HCT116 (cell line): ENCODE results near the gene SOBP. TPM values are rescaled to one million over a fixed set of nuclear protein-coding genes. Genes with fewer than 3 reads are reported as not detected.

Experiments
- ATAC-seq: fragments of 200-7000 bp; cut with Tn5 transposase; 2 replicates; pipeline ENCODE4 v1.9.1; 2020; ENCODE audit warnings: mild to moderate bottlenecking, moderate library complexity
- BruUV-seq: library from RNA; stranded (reverse); fragments of 400-500 nt; replicated peaks from 2 replicates; lab custom pipeline; 2021; lab: Mats Ljungman, UMichigan
- CTCF ChIA-PET: fragments of 300-600 bp; sonication (Branson Sonifier 250); formaldehyde crosslinking; loops from one replicate; lab custom pipeline; 2021; ENCODE audit warnings: antibody characterized with exemption; lab: Charles Lee
- POLR2A ChIA-PET: fragments of 300-600, 350-600 bp; sonication (Branson Sonifier 250); formaldehyde crosslinking; loops from one replicate; lab custom pipeline; 2021; ENCODE audit warnings: antibody characterized with exemption; lab: Charles Lee
- RAD21 ChIA-PET, 2 experiments: fragments of 300-600 bp; sonication (Branson Sonifier 250); formaldehyde crosslinking; loops; one replicate each; lab custom pipeline; 2023; ENCODE audit warnings: low total read pairs in 2 of 2; ENCODE audit not compliant: uncharacterized antibody in 2 of 2, unreplicated experiment in 2 of 2, low non-redundant PET in 1 of 2; lab: Charles Lee
- DNase-seq: peaks from one replicate; pipeline ENCODE4 v3.0.0-alpha.2; 2010; ENCODE audit warnings: low read depth, low spot score
- H2AFZ ChIP-seq: fragments of 200-600 bp; shearing (Covaris generic), sonication (generic); 2 replicates; pipeline ENCODE4 v1.6.1; 2017; ENCODE audit warnings: low read depth, mixed run types, mixed read lengths, antibody characterized with exemption, low read length; ENCODE audit not compliant: poor library complexity, severe bottlenecking
- H3K27ac ChIP-seq: 2 replicates; pipeline ENCODE4 v1.5.1; 2012; ENCODE audit warnings: low read depth, low read length
- H3K27me3 ChIP-seq: fragments of 200-600 bp; sonication (generic); 2 replicates; pipeline ENCODE4 v1.6.1; 2016; ENCODE audit warnings: mixed run types, low read length, mixed read lengths; ENCODE audit not compliant: insufficient read depth
- H3K36me3 ChIP-seq, 2 experiments: fragments of 200-500 bp in 1 of 2; fragments of 200-600 bp in 1 of 2; sonication (Bioruptor generic) in 1 of 2; sonication (generic) in 1 of 2; 2 replicates each; pipeline versions ENCODE4 v1.5.1 to v1.6.1; 2014 to 2016; ENCODE audit warnings: low read length in 2 of 2, inconsistent platforms in 1 of 2, mixed read lengths in 1 of 2, mixed run types in 1 of 2; ENCODE audit not compliant: insufficient read depth in 2 of 2, control insufficient read depth in 1 of 2
- H3K4me1 ChIP-seq, 2 experiments: fragments of 200-600 bp in 1 of 2; sonication (generic) in 1 of 2; 2 replicates each; pipeline versions ENCODE4 v1.5.1 to v1.6.1; 2012 to 2017; ENCODE audit warnings: low read length in 2 of 2, inconsistent platforms in 1 of 2, mild to moderate bottlenecking in 1 of 2, mixed read lengths in 1 of 2, mixed run types in 1 of 2, moderate library complexity in 1 of 2; ENCODE audit not compliant: insufficient read depth in 2 of 2, control insufficient read depth in 1 of 2
- H3K4me2 ChIP-seq: fragments of 200-600 bp; sonication (generic); 2 replicates; pipeline ENCODE4 v1.6.1; 2017; ENCODE audit warnings: mixed run types, low read length, mixed read lengths
- H3K4me3 ChIP-seq, 2 experiments: fragments of 200-600 bp in 1 of 2; sonication (generic) in 1 of 2; replicated peaks in 1 of 2; 2 replicates each; pipeline ENCODE4 v1.5.1; 2011 to 2016; ENCODE audit warnings: low read length in 2 of 2, control low read depth in 1 of 2, low read depth in 1 of 2, mild to moderate bottlenecking in 1 of 2, mixed read lengths in 1 of 2, mixed run types in 1 of 2
- H3K79me2 ChIP-seq: fragments of 200-600 bp; sonication (generic); 2 replicates; pipeline ENCODE4 v1.6.1; 2017; ENCODE audit warnings: mild to moderate bottlenecking, mixed run types, low read length, moderate library complexity, mixed read lengths; ENCODE audit not compliant: insufficient read depth
- H3K9ac ChIP-seq: fragments of 200-600 bp; sonication (generic); 2 replicates; pipeline ENCODE4 v1.6.1; 2016; ENCODE audit warnings: low read length, mixed read lengths
- H3K9me2 ChIP-seq: fragments of 200-600 bp; sonication (generic), shearing (Covaris generic); 2 replicates; pipeline ENCODE4 v1.6.1; 2017; ENCODE audit warnings: mixed run types, mild to moderate bottlenecking, moderate library complexity; ENCODE audit not compliant: insufficient read depth
- H3K9me3 ChIP-seq, 2 experiments: fragments of 200-500 bp in 1 of 2; fragments of 200-600 bp in 1 of 2; sonication (Bioruptor generic) in 1 of 2; sonication (generic) in 1 of 2; 2 replicates each; pipeline ENCODE4 v1.6.1; 2014 to 2017; ENCODE audit warnings: low read length in 2 of 2, mixed read lengths in 2 of 2, inconsistent platforms in 1 of 2, low read depth in 1 of 2, mild to moderate bottlenecking in 1 of 2, mixed run types in 1 of 2, moderate library complexity in 1 of 2; ENCODE audit not compliant: control insufficient read depth in 1 of 2, insufficient read depth in 1 of 2
- H4K20me1 ChIP-seq: fragments of 200-600 bp; sonication (generic), shearing (Covaris generic); 2 replicates; pipeline ENCODE4 v1.6.1; 2017; ENCODE audit warnings: mixed run types, mild to moderate bottlenecking, moderate library complexity; ENCODE audit not compliant: insufficient read depth
- ATF3 ChIP-seq: IDR thresholded peaks from 2 replicates; pipeline ENCODE4 v1.6.1; 2012
- CBX3 ChIP-seq: IDR thresholded peaks from 2 replicates; pipeline ENCODE4 v1.6.1; 2012; ENCODE audit warnings: low read depth
- CEBPB ChIP-seq: IDR thresholded peaks from 2 replicates; pipeline ENCODE4 v1.6.1; 2012; ENCODE audit warnings: low read depth
- EGR1 ChIP-seq: IDR thresholded peaks from 2 replicates; pipeline ENCODE4 v1.6.1; 2012; ENCODE audit warnings: low read depth
- EZH2 ChIP-seq: fragments of 200-600 bp; sonication (generic); IDR thresholded peaks from 2 replicates; pipeline ENCODE4 v1.6.1; 2017; ENCODE audit warnings: antibody characterized with exemption, mixed run types
- EZH2phosphoT487 ChIP-seq: fragments of 200-600 bp; IDR thresholded peaks from 2 replicates; pipeline ENCODE4 v1.6.1; 2018; ENCODE audit warnings: antibody characterized with exemption, borderline replicate concordance
- FOSL1 ChIP-seq: IDR thresholded peaks from 2 replicates; pipeline ENCODE4 v1.6.1; 2012; ENCODE audit warnings: low read depth
- POLR2A ChIP-seq: IDR thresholded peaks from 2 replicates; pipeline ENCODE4 v1.7.0; 2011; ENCODE audit warnings: borderline replicate concordance; ENCODE audit not compliant: insufficient read depth, insufficient read length; ENCODE audit errors: extremely low read depth
- POLR2AphosphoS5 ChIP-seq: IDR thresholded peaks from 2 replicates; pipeline ENCODE4 v1.6.1; 2011; ENCODE audit warnings: mild to moderate bottlenecking, low read depth, low read length, moderate library complexity
- RAD21 ChIP-seq: IDR thresholded peaks from 2 replicates; pipeline ENCODE4 v1.6.1; 2012; ENCODE audit warnings: low read depth, mild to moderate bottlenecking
- SIN3A ChIP-seq: IDR thresholded peaks from 2 replicates; pipeline ENCODE4 v1.6.1; 2012; ENCODE audit warnings: low read depth
- SP1 ChIP-seq: IDR thresholded peaks from 2 replicates; pipeline ENCODE4 v1.6.1; 2012; ENCODE audit warnings: low read depth
- SRF ChIP-seq: IDR thresholded peaks from 2 replicates; pipeline ENCODE4 v1.6.1; 2012; ENCODE audit warnings: low read depth
- TCF7L2 ChIP-seq: IDR thresholded peaks from 2 replicates; pipeline ENCODE4 v1.7.0; 2011; ENCODE audit warnings: borderline replicate concordance, inconsistent platforms; ENCODE audit not compliant: insufficient read depth, insufficient read length; ENCODE audit errors: extremely low read depth
- YY1 ChIP-seq: IDR thresholded peaks from 2 replicates; pipeline ENCODE4 v1.6.1; 2011; ENCODE audit warnings: low read length, low read depth, moderate library complexity, mild to moderate bottlenecking; ENCODE audit not compliant: insufficient replicate concordance; ENCODE audit errors: extremely low read depth
- ZBTB33 ChIP-seq: IDR thresholded peaks from 2 replicates; pipeline ENCODE4 v1.6.1; 2011; ENCODE audit warnings: mild to moderate bottlenecking, low read length, moderate library complexity; ENCODE audit not compliant: insufficient replicate concordance; ENCODE audit errors: extremely low read depth
- ZNF274 ChIP-seq: fragments of 200-500 bp; sonication (Bioruptor generic); IDR thresholded peaks from 2 replicates; pipeline ENCODE4 v1.6.1; 2014; ENCODE audit warnings: mild to moderate bottlenecking, low read depth, low read length, inconsistent platforms
- intact Hi-C: fragments of 100-400 bp; cut with micrococcal nuclease; formaldehyde crosslinking; loops from 2 replicates; pipeline ENCODE4 v1.10.0; 2022
- total RNA-seq: library from RNA; stranded (reverse); gene quantifications from one replicate; pipeline ENCODE4 v1.2.1, GENCODE V29; 2021; ENCODE audit not compliant: unreplicated experiment
- TF ChIP-seq, protein P1 (sequence below), 3 experiments: fragments of 200-600 bp in 1 of 3; sonication (generic) in 1 of 3; IDR thresholded peaks in 2 of 3; conservative IDR thresholded peaks in 1 of 3; 2 replicates each; pipeline ENCODE4 v1.5.1; 2012 to 2017; ENCODE audit warnings: low read depth in 2 of 3, low read length in 2 of 3, antibody characterized with exemption in 1 of 3, borderline replicate concordance in 1 of 3, control low read depth in 1 of 3, mild to moderate bottlenecking in 1 of 3, mixed read lengths in 1 of 3, mixed run types in 1 of 3, moderate library complexity in 1 of 3; ENCODE audit not compliant: insufficient read depth in 1 of 3
- TF ChIP-seq, protein P2 (sequence below): IDR thresholded peaks from 2 replicates; pipeline ENCODE4 v1.6.1; 2012

The SOBP gene
- total RNA-seq, 1 experiment from 2014 or later, result 2.6 TPM

GRCh38 chr6:107613651-107614379, 123.9 kb downstream of the SOBP start:
- Histone ChIP-seq H3K27me3 (no peaks in the 10 kb centered on the region), H3K79me2 (no peaks in the 10 kb centered on the region), H3K9me2 (no peaks in the 10 kb centered on the region), H4K20me1 (no peaks in the 10 kb centered on the region), H3K4me3 (no peak overlapping the region), H3K9me3 (no peaks in the 10 kb centered on the region), H3K36me3 (no peaks in the 10 kb centered on the region), H2AFZ (no peak overlapping the region), H3K27ac (no peak overlapping the region), H3K4me2 (no peak overlapping the region), H3K9ac (no peak overlapping the region), H3K4me1 (no peaks in the 10 kb centered on the region)
- no peak for ATAC-seq
- RAD21 ChIA-PET, result no interaction called here
- no TSS peak for BruUV-seq
- intact Hi-C loops, result no loop called here
- POLR2A ChIA-PET, result no interaction called here
- DNase-seq, result no peak
- TF ChIP-seq EZH2phosphoT487 (no peak), EGR1 (no peak), CBX3 (no peak), YY1 (no peak), TCF7L2 (no peak), CEBPB (no peak), POLR2A (no peak), RAD21 (no peak), SIN3A (no peak), ATF3 (no peak), ZBTB33 (no peak), ZNF274 (no peak), FOSL1 (no peak), EZH2 (no peak), SRF (no peak), SP1 (no peak), POLR2AphosphoS5 (no peak)
- TF ChIP-seq, protein P1, sequence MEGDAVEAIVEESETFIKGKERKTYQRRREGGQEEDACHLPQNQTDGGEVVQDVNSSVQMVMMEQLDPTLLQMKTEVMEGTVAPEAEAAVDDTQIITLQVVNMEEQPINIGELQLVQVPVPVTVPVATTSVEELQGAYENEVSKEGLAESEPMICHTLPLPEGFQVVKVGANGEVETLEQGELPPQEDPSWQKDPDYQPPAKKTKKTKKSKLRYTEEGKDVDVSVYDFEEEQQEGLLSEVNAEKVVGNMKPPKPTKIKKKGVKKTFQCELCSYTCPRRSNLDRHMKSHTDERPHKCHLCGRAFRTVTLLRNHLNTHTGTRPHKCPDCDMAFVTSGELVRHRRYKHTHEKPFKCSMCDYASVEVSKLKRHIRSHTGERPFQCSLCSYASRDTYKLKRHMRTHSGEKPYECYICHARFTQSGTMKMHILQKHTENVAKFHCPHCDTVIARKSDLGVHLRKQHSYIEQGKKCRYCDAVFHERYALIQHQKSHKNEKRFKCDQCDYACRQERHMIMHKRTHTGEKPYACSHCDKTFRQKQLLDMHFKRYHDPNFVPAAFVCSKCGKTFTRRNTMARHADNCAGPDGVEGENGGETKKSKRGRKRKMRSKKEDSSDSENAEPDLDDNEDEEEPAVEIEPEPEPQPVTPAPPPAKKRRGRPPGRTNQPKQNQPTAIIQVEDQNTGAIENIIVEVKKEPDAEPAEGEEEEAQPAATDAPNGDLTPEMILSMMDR (IDR thresholded peaks at IDR 0.05 in 2 of 3, conservative IDR thresholded peaks at IDR 0.05 in 1 of 3; ENCODE audit: borderline replicate concordance in 1 of 3, insufficient read depth in 1 of 3, low read depth in 2 of 3, low read length in 2 of 3), result no peak
- TF ChIP-seq, protein P2, sequence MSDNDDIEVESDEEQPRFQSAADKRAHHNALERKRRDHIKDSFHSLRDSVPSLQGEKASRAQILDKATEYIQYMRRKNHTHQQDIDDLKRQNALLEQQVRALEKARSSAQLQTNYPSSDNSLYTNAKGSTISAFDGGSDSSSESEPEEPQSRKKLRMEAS, result no peak
- TF ChIP-seq, all 23 proteins: peak for 0
- CTCF ChIA-PET, result no interaction called here
